Sigmoid colon (tissue), 4 donors: ENCODE measurements around the gene EBI3.

Experiments used
- EP300 ChIP-seq, 4 donors: sonication (generic); formaldehyde crosslinking; IDR thresholded peaks; one replicate each; pipeline ENCODE4 v1.6.1; 2017; ENCODE audit warnings: antibody characterized with exemption in 4 of 4
- POLR2A ChIP-seq, 2 donors: fragments of 450-650 bp; IDR thresholded peaks; one replicate each; pipeline ENCODE4 v1.6.1; 2016; ENCODE audit warnings: antibody characterized with exemption in 2 of 2, mild to moderate bottlenecking in 2 of 2, moderate library complexity in 2 of 2
- POLR2AphosphoS5 ChIP-seq, 4 donors: sonication (generic); formaldehyde crosslinking; IDR thresholded peaks; one replicate each; pipeline ENCODE4 v1.6.1; 2017; ENCODE audit warnings: antibody characterized with exemption in 4 of 4
- TF ChIP-seq, protein P1 (sequence below), 4 experiments: fragments of 450-650 bp in 3 of 4; fragments of 200-600 bp in 1 of 4; IDR thresholded peaks; one replicate each; pipeline ENCODE4 v1.5.1; 2016 to 2019; ENCODE audit warnings: antibody characterized with exemption in 4 of 4, mild to moderate bottlenecking in 3 of 4, moderate library complexity in 2 of 4

DNA sequence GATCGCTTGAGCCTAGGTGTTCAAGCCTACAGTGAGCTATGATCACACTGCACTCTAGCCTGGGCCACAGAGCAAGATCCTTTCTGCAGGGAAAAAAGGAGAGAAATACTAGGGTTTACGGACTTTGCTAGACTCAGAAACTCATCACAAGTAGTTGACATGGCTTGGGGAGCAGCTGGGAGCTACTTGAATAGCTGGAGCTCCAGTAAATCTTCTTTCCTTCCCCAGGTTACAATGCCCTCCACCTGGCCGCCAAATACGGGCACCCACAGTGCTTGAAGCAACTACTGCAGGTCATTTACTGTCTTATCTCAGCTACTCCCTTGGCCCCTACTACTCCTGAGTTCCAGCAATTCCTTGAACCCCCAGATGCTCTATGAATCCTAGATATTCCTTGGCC, 27.5 kb upstream of the EBI3 start:
- TF ChIP-seq, protein P1, sequence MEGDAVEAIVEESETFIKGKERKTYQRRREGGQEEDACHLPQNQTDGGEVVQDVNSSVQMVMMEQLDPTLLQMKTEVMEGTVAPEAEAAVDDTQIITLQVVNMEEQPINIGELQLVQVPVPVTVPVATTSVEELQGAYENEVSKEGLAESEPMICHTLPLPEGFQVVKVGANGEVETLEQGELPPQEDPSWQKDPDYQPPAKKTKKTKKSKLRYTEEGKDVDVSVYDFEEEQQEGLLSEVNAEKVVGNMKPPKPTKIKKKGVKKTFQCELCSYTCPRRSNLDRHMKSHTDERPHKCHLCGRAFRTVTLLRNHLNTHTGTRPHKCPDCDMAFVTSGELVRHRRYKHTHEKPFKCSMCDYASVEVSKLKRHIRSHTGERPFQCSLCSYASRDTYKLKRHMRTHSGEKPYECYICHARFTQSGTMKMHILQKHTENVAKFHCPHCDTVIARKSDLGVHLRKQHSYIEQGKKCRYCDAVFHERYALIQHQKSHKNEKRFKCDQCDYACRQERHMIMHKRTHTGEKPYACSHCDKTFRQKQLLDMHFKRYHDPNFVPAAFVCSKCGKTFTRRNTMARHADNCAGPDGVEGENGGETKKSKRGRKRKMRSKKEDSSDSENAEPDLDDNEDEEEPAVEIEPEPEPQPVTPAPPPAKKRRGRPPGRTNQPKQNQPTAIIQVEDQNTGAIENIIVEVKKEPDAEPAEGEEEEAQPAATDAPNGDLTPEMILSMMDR (IDR thresholded peaks at IDR 0.05) = no peak
- TF ChIP-seq POLR2A (IDR thresholded peaks at IDR 0.05) (no peak), EP300 (IDR thresholded peaks at IDR 0.05) (no peak), POLR2AphosphoS5 (IDR thresholded peaks at IDR 0.05) (no peak)
